Left lung (tissue), 10 donors: ENCODE results near the gene TBXA2R. TPM values are rescaled to one million over a fixed set of nuclear protein-coding genes. Genes with fewer than 3 reads are reported as not detected.
"Not testable (repeated sequence)": the region's sequence is repeated elsewhere in the genome, so short reads cannot be mapped to it uniquely, and the experiment has no call there.

Experiments used
- ATAC-seq: fragments of 200-7000 bp; cut with Tn5 transposase; one replicate; pipeline ENCODE4 v1.9.1; 2020; ENCODE audit warnings: moderate library complexity
- DNase-seq, 4 donors: peaks; one replicate each; pipeline ENCODE4 v3.0.0-alpha.2; 2013 to 2020
- H3K27ac ChIP-seq, 2 donors: fragments of 200-600 bp; sonication (generic) in 1 of 2; one replicate each; pipeline versions ENCODE4 v1.5.0 to v1.8.0; 2020 to 2021
- H3K27me3 ChIP-seq, 2 donors: fragments of 200-600 bp; sonication (generic) in 1 of 2; one replicate each; pipeline versions ENCODE4 v1.5.0 to v1.8.0; 2020 to 2021
- H3K36me3 ChIP-seq, 2 donors: fragments of 200-600 bp; sonication (generic) in 1 of 2; one replicate each; pipeline versions ENCODE4 v1.5.0 to v1.8.0; 2020 to 2021
- H3K4me1 ChIP-seq, 2 donors: fragments of 200-600 bp; one replicate each; pipeline ENCODE4 v1.8.0; 2021
- H3K4me3 ChIP-seq, 2 donors: fragments of 200-600 bp; sonication (generic) in 1 of 2; one replicate each; pipeline versions ENCODE4 v1.5.0 to v1.8.0; 2020 to 2021; ENCODE audit warnings: mild to moderate bottlenecking in 1 of 2
- H3K9me3 ChIP-seq, 2 donors: fragments of 200-600 bp; sonication (generic) in 1 of 2; one replicate each; pipeline versions ENCODE4 v1.5.0 to v1.8.0; 2020 to 2021
- intact Hi-C, 2 donors: fragments of 100-400 bp; cut with DNase I; formaldehyde crosslinking; loops; one replicate each; pipeline versions ENCODE4 v1.11.2 to v1.14.2; 2022
- polyA plus RNA-seq, 6 donors: library from polyadenylated mRNA; unstranded; fragments of 120-200 nt; gene quantifications; one replicate each; pipeline ENCODE4 v1.2.1, GENCODE V29; 2013; ENCODE audit not compliant: insufficient read length in 6 of 6
- total RNA-seq, 2 donors: library from RNA; stranded (reverse); fragmentation: NEBNext Ultra II Directional; extraction: Animal tissue kit (Norgen Biotek cat#: 25700); gene quantifications; one replicate each; pipeline ENCODE4 v1.2.1, GENCODE V29; 2021
- TF ChIP-seq, protein P1 (sequence below), 2 donors: fragments of 200-600 bp; sonication (generic) in 1 of 2; IDR thresholded peaks; one replicate each; pipeline versions ENCODE4 v1.5.0 to v1.8.0; 2021; ENCODE audit warnings: antibody characterized with exemption in 2 of 2
- donor health status: DM: no; HTN: yes; CAD: no.
- donor health status: DM: no; HTN: no; CAD: no.

The TBXA2R gene
- total and polyA plus RNA-seq, 8 donors = 1.8 to 7.9 (median 3.6) TPM

DNA sequence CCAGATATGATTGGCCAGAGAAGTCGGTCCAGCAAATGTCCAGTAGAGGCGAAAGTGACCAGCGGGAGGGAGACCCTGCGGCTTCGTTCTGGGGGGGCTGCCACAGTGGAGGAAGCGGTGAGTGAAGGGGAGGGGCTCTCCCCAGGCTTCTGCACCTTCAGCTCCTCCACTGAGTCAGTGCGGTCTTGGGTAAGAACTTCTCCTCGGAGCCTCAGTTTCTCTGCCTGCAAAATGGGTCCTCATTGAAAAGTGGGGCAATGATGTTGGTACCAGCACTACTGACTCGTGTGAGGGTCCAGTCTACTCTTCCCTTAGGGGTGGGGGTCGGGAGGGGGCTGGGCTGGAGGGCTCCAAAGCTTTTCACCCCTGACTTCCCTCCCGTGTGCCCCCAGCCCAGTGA, 17.2 kb downstream of the TBXA2R start:
- ATAC-seq (no peak), DNase-seq (no peak)
- Histone ChIP-seq H3K4me1 (peaks cover 0 to 6% of the 10 kb centered on the region in 2 donors), H3K27me3 (peaks cover 14 to 27% of the 10 kb centered on the region in 2 donors), H3K27ac (no peak overlapping the region), H3K4me3 (no peak overlapping the region), H3K9me3 (no peaks in the 10 kb centered on the region), H3K36me3 (no peaks in the 10 kb centered on the region)
- intact Hi-C loops = no loop called here
- TF ChIP-seq, protein P1, sequence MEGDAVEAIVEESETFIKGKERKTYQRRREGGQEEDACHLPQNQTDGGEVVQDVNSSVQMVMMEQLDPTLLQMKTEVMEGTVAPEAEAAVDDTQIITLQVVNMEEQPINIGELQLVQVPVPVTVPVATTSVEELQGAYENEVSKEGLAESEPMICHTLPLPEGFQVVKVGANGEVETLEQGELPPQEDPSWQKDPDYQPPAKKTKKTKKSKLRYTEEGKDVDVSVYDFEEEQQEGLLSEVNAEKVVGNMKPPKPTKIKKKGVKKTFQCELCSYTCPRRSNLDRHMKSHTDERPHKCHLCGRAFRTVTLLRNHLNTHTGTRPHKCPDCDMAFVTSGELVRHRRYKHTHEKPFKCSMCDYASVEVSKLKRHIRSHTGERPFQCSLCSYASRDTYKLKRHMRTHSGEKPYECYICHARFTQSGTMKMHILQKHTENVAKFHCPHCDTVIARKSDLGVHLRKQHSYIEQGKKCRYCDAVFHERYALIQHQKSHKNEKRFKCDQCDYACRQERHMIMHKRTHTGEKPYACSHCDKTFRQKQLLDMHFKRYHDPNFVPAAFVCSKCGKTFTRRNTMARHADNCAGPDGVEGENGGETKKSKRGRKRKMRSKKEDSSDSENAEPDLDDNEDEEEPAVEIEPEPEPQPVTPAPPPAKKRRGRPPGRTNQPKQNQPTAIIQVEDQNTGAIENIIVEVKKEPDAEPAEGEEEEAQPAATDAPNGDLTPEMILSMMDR (IDR thresholded peaks at IDR 0.05) = no peak

DNA sequence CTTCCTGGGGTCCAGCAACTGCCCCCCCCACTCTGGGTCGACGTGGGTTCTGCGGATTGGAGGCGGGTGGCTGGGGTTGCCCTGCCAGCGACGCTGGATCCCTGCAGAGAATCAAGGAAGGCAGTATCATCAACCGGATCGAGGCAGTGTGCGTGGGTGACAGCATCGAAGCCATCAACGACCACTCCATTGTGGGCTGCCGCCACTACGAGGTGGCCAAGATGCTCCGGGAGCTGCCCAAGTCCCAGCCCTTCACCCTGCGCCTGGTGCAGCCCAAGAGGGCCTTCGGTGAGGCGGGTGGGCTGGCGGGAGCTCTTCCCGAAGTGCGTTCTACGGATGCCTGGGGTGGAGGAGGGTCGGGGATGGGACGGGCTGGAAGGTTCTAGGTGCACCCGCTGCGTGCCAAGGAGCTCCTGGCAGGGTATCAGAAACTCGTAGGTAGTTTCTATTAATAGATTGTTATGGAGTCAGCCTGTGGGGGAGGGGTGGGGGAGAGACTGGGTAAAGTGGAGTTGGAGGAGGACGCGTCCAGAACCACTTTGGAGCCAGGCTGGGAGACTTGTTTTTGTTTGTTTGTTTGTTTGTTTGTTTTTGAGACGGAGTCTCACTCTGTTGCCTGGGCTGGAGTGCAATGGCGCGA, 19.8 kb downstream of the TBXA2R start:
- peaks cover 0 to 6% of the 10 kb centered on the region in 2 donors for H3K4me1 ChIP-seq
- DNase-seq = no peak
- peaks cover 14 to 37% of the 10 kb centered on the region in 2 donors for H3K27me3 ChIP-seq
- no peaks in the 10 kb centered on the region for H3K36me3 ChIP-seq
- no peak overlapping the region for H3K27ac ChIP-seq
- TF ChIP-seq, protein P1 (IDR thresholded peaks at IDR 0.05) = no peak
- intact Hi-C loops = no loop called here
- ATAC-seq = peak; percentile 44
- no peak overlapping the region for H3K4me3 ChIP-seq
- H3K9me3 ChIP-seq = no peaks in the 10 kb centered on the region

- Histone ChIP-seq H3K27ac (no peak overlapping the region), H3K4me3 (peak overlapping the region; percentile 9 to 31), H3K36me3 (no peaks in the 10 kb centered on the region), H3K27me3 (peaks cover 14 to 37% of the 10 kb centered on the region in 2 donors), H3K9me3 (no peaks in the 10 kb centered on the region), H3K4me1 (peaks cover 0 to 6% of the 10 kb centered on the region in 2 donors)
- no peak for DNase-seq
- intact Hi-C loops = no loop called here
- TF ChIP-seq, protein P1 (IDR thresholded peaks at IDR 0.05) = peak; percentile 22 to 46
- no peak for ATAC-seq
Observed at GRCh38 chr19:3586127-3586626, 20.5 kb downstream of the TBXA2R start.

GRCh38 chr19:3585301-3586126, 21.2 kb downstream of the TBXA2R start, which contains the start of gene GIPC3:
TSS of gene GIPC3 (plus strand) at chr19:3585478. CDS start at chr19:3585598, 120 bp downstream.
- H3K36me3 ChIP-seq = no peaks in the 10 kb centered on the region
- TF ChIP-seq, protein P1 (IDR thresholded peaks at IDR 0.05) = no peak
- H3K9me3 ChIP-seq = no peaks in the 10 kb centered on the region
- ATAC-seq = no peak
- no peak for DNase-seq
- H3K27ac ChIP-seq = no peak within 1 kb of the TSS
- peak within 1 kb of the TSS; percentile 9 to 31 for H3K4me3 ChIP-seq
- peaks cover 0 to 6% of the 10 kb centered on the region in 2 donors for H3K4me1 ChIP-seq
- intact Hi-C loops = no loop called here
- peaks cover 14 to 37% of the 10 kb centered on the region in 2 donors for H3K27me3 ChIP-seq

GRCh38 chr19:3584036-3584802, 22.5 kb downstream of the TBXA2R start:
- H3K4me1 ChIP-seq, H3K4me3 ChIP-seq, intact Hi-C loops, ATAC-seq, H3K27ac ChIP-seq, DNase-seq, H3K9me3 ChIP-seq, H3K36me3 ChIP-seq: not testable (repeated sequence)
- H3K27me3 ChIP-seq = peaks cover 14 to 37% of the 10 kb centered on the region in 2 donors

DNA sequence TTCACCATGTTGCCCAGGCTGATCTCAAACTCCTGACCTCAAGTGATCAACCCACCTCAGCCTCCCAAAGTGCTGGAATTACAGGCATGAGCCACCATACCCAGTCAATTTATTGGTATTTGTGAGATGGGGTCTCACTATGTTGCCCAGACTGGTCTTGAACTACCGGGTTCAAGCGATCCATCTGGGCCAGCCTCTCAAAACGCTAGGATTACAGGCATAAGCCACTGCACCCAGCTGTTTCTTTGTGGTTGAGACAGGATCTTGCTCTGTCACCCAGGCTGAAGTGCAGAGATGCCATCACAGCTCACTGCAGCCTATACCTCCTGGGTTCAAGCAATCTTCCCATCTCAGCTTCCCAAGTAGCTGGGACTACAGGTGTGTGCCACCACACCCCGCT, 24.9 kb downstream of the TBXA2R start:
- peaks cover 14 to 34% of the 10 kb centered on the region in 2 donors for H3K27me3 ChIP-seq
- DNase-seq, H3K36me3 ChIP-seq, H3K4me1 ChIP-seq, intact Hi-C loops, H3K4me3 ChIP-seq, H3K9me3 ChIP-seq, H3K27ac ChIP-seq, ATAC-seq: not testable (repeated sequence)
